K562 (cell line): ENCODE measurements around the gene CDT1. TPM values are rescaled to one million over a fixed set of nuclear protein-coding genes. Genes with fewer than 3 reads are reported as not detected.

Experiments
- ARHGAP35 ChIP-seq: fragments of 450-650 bp; IDR thresholded peaks from 2 replicates; pipeline ENCODE4 v1.6.1; 2018; ENCODE audit not compliant: partially characterized antibody
- CBX2 ChIP-seq: fragments of 200-600 bp; sonication (generic); IDR thresholded peaks from one replicate; pipeline ENCODE4 v1.6.1; 2012; ENCODE audit warnings: mild to moderate bottlenecking, low read length, inconsistent platforms; ENCODE audit not compliant: insufficient read depth, poor library complexity, severe bottlenecking
- ELF4 ChIP-seq: fragments of 450-650 bp; formaldehyde crosslinking; IDR thresholded peaks from 2 replicates; pipeline ENCODE4 v1.4.0; 2022; ENCODE audit warnings: missing genetic modification characterization
- FIP1L1 ChIP-seq: fragments of 200-400 bp; formaldehyde crosslinking; IDR thresholded peaks from 2 replicates; pipeline ENCODE4 v1.6.1; 2018; ENCODE audit warnings: mild to moderate bottlenecking, low read depth, low read length; ENCODE audit not compliant: poor library complexity, severe bottlenecking
- HMGN3 ChIP-seq: IDR thresholded peaks from 2 replicates; pipeline ENCODE4 v1.6.1; 2011; ENCODE audit warnings: borderline replicate concordance, low read depth, mild to moderate bottlenecking, mixed read lengths, low read length; ENCODE audit not compliant: insufficient read length; ENCODE audit errors: extremely low read depth
- JUND ChIP-seq, 2 experiments: IDR thresholded peaks; 2 replicates in 1 of 2; 3 replicates in 1 of 2; pipeline ENCODE4 v1.6.1; 2011; ENCODE audit warnings: borderline replicate concordance in 2 of 2, low read depth in 2 of 2, low read length in 2 of 2, improper control_type of control experiment in 1 of 2, missing biosample characterization in 1 of 2, missing genetic modification characterization in 1 of 2, missing genetic modification reagents in 1 of 2
- NFXL1 ChIP-seq: fragments of 450-650 bp; formaldehyde crosslinking; IDR thresholded peaks from 2 replicates; pipeline ENCODE4 v1.4.0; 2021; ENCODE audit warnings: mild to moderate bottlenecking
- PML ChIP-seq: IDR thresholded peaks from 2 replicates; pipeline ENCODE4 v1.6.1; 2012; ENCODE audit warnings: low read length, inconsistent platforms
- SETDB1 ChIP-seq: IDR thresholded peaks from one replicate; pipeline ENCODE4 v1.6.1; 2012; ENCODE audit warnings: low read length, control low read depth, inconsistent platforms
- SUPT5H ChIP-seq: fragments of 450-650 bp; IDR thresholded peaks from 2 replicates; pipeline ENCODE4 v1.6.1; 2016
- TAF9B ChIP-seq: fragments of 450-650 bp; IDR thresholded peaks from 2 replicates; pipeline ENCODE4 v1.6.1; 2018; ENCODE audit warnings: mild to moderate bottlenecking; ENCODE audit not compliant: partially characterized antibody
- YBX1 ChIP-seq: fragments of 450-650 bp; IDR thresholded peaks from 2 replicates; pipeline ENCODE4 v1.7.1; 2016; ENCODE audit warnings: mild to moderate bottlenecking
- ZFP30 ChIP-seq: fragments of 250-450 bp; sonication (Bioruptor Pico); IDR thresholded peaks from 2 replicates; pipeline ENCODE4 v1.8.0; 2022; ENCODE audit warnings: moderate library complexity, mild to moderate bottlenecking, inconsistent platforms, borderline replicate concordance
- ZNF444 ChIP-seq: fragments of 250-450 bp; sonication (Bioruptor Pico); IDR thresholded peaks from 2 replicates; pipeline ENCODE4 v1.4.0; 2020; ENCODE audit warnings: mild to moderate bottlenecking, moderate library complexity
- ZNF586 ChIP-seq: fragments of 450-650 bp; formaldehyde crosslinking; conservative IDR thresholded peaks from 2 replicates; pipeline ENCODE4 v1.4.0; 2020; ENCODE audit warnings: mild to moderate bottlenecking, moderate library complexity
- polyA plus RNA-seq, 8 experiments: library from polyadenylated mRNA; depleted of rRNA in 4 of 8; stranded (reverse) in 5 of 8; unstranded in 3 of 8; fragments of >200 nt; fragmentation: Nextera tagmentation in 2 of 8; fragmentation: Illumina TruSeq in 1 of 8; extraction: Ambion mirVana in 2 of 8; extraction: Trizol in 1 of 8; gene quantifications; 2 replicates each; pipeline versions ENCODE4 v1.2.1 to v1.2.3, GENCODE V29; 2011 to 2014; ENCODE audit warnings: inconsistent platforms in 1 of 8, missing spikeins in 1 of 8
- total RNA-seq, 7 experiments: library from RNA; depleted of rRNA in 6 of 7; stranded (reverse); fragments of >200 nt in 6 of 7; fragmentation: Illumina TruSeq in 2 of 7; extraction: Trizol in 2 of 7; gene quantifications; 2 replicates each; pipeline versions ENCODE4 v1.2.1 to v1.2.3, GENCODE V29; 2011 to 2021; ENCODE audit warnings: low replicate concordance in 1 of 7
- TF ChIP-seq, protein P1 (sequence below): fragments of 450-650 bp; IDR thresholded peaks from 2 replicates; pipeline ENCODE4 v1.6.1; 2018; ENCODE audit not compliant: partially characterized antibody
- TF ChIP-seq, protein P2 (sequence below): fragments of 450-650 bp; IDR thresholded peaks from 2 replicates; pipeline ENCODE4 v1.7.0; 2016; ENCODE audit warnings: borderline replicate concordance
- TF ChIP-seq, protein P3 (sequence below): fragments of 450-650 bp; IDR thresholded peaks from one replicate; pipeline ENCODE4 v1.6.1; 2018; ENCODE audit warnings: mild to moderate bottlenecking, moderate library complexity; ENCODE audit not compliant: partially characterized antibody
- TF ChIP-seq, protein P4 (sequence below): fragments of 250-450 bp; sonication (Bioruptor Pico); IDR thresholded peaks from 2 replicates; pipeline ENCODE4 v1.5.0; 2021

The CDT1 gene
- total and polyA plus RNA-seq, 9 of the 15 experiments (the other 6 are each of a cell fraction or from before 2014, with no cell fraction given): 0.92 to 178 (median 14.2) TPM

DNA sequence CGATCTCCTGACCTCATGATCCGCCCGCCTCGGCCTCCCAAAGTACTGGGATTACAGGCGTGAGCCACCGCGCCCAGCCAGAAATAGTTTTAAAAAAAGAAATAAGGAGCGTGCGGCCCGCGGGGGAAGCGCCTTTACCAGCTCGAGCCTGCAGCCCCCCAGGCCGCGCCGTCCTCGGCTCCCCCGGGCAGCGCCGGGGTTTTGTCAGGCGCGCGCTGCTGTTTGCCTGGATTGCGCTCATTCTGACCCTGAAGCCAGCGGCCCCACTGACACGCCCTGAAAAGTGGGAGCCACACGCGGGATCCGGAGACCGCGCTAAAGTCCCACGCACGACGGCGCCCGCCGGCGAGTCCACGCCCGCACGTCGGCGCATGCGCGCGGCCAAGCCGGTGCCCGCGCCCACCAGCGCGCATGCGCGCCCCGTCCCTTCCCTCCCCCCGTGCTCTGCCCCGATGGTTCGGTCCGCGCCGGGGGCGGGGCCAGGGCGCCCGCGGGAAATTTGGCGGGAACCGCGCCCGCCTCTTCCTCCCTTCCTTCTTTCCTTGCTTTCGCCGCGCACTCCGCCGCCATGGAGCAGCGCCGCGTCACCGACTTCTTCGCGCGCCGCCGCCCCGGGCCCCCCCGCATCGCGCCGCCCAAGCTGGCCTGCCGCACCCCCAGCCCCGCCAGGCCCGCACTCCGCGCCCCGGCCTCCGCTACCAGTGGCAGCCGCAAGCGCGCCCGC, at the start of gene CDT1 (continued):
- TF ChIP-seq, protein P1, sequence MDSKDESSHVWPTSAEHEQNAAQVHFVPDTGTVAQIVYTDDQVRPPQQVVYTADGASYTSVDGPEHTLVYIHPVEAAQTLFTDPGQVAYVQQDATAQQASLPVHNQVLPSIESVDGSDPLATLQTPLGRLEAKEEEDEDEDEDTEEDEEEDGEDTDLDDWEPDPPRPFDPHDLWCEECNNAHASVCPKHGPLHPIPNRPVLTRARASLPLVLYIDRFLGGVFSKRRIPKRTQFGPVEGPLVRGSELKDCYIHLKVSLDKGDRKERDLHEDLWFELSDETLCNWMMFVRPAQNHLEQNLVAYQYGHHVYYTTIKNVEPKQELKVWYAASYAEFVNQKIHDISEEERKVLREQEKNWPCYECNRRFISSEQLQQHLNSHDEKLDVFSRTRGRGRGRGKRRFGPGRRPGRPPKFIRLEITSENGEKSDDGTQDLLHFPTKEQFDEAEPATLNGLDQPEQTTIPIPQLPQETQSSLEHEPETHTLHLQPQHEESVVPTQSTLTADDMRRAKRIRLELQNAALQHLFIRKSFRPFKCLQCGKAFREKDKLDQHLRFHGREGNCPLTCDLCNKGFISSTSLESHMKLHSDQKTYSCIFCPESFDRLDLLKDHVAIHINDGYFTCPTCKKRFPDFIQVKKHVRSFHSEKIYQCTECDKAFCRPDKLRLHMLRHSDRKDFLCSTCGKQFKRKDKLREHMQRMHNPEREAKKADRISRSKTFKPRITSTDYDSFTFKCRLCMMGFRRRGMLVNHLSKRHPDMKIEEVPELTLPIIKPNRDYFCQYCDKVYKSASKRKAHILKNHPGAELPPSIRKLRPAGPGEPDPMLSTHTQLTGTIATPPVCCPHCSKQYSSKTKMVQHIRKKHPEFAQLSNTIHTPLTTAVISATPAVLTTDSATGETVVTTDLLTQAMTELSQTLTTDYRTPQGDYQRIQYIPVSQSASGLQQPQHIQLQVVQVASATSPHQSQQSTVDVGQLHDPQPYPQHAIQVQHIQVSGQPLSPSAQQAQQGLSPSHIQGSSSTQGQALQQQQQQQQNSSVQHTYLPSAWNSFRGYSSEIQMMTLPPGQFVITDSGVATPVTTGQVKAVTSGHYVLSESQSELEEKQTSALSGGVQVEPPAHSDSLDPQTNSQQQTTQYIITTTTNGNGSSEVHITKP: peak; percentile 98
- TF ChIP-seq, protein P2, sequence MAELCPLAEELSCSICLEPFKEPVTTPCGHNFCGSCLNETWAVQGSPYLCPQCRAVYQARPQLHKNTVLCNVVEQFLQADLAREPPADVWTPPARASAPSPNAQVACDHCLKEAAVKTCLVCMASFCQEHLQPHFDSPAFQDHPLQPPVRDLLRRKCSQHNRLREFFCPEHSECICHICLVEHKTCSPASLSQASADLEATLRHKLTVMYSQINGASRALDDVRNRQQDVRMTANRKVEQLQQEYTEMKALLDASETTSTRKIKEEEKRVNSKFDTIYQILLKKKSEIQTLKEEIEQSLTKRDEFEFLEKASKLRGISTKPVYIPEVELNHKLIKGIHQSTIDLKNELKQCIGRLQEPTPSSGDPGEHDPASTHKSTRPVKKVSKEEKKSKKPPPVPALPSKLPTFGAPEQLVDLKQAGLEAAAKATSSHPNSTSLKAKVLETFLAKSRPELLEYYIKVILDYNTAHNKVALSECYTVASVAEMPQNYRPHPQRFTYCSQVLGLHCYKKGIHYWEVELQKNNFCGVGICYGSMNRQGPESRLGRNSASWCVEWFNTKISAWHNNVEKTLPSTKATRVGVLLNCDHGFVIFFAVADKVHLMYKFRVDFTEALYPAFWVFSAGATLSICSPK: no peak
- TF ChIP-seq JUND (IDR thresholded peaks at IDR 0.05; ENCODE audit: borderline replicate concordance, low read depth, low read length) (peak; percentile 87), JUND (tag; IDR thresholded peaks at IDR 0.05; ENCODE audit: borderline replicate concordance, low read depth, low read length) (no peak), NFXL1 (no peak), HMGN3 (peak; percentile 75), ELF4 (no peak), YBX1 (no peak), ZFP30 (CRISPR knock-in tag) (no peak), CBX2 (no peak), SUPT5H (0 out of 2 replicates have a peak, but pooled peaks have one; percentile 59), TAF9B (no peak), FIP1L1 (peak; percentile 68), ZNF586 (CRISPR knock-in tag) (no peak), ZNF444 (CRISPR knock-in tag) (no peak), PML (0 out of 2 replicates have a peak, but pooled peaks have one; percentile 15), ARHGAP35 (no peak), SETDB1 (no peak)
- TF ChIP-seq, protein P3, sequence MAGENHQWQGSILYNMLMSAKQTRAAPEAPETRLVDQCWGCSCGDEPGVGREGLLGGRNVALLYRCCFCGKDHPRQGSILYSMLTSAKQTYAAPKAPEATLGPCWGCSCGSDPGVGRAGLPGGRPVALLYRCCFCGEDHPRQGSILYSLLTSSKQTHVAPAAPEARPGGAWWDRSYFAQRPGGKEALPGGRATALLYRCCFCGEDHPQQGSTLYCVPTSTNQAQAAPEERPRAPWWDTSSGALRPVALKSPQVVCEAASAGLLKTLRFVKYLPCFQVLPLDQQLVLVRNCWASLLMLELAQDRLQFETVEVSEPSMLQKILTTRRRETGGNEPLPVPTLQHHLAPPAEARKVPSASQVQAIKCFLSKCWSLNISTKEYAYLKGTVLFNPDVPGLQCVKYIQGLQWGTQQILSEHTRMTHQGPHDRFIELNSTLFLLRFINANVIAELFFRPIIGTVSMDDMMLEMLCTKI: no peak
- TF ChIP-seq, protein P4, sequence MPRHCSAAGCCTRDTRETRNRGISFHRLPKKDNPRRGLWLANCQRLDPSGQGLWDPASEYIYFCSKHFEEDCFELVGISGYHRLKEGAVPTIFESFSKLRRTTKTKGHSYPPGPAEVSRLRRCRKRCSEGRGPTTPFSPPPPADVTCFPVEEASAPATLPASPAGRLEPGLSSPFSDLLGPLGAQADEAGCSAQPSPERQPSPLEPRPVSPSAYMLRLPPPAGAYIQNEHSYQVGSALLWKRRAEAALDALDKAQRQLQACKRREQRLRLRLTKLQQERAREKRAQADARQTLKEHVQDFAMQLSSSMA (CRISPR knock-in tag): no peak
